SK-N-SH treated with all-trans-retinoic acid at 6 μM for 48 hours (cell line): Measurements from ENCODE around the gene PDGFC.

Experiments
- BACH2 ChIP-seq: fragments of 250-450 bp; sonication (Bioruptor Pico); IDR thresholded peaks from 2 replicates; pipeline ENCODE4 v1.9.0; 2021; ENCODE audit warnings: mild to moderate bottlenecking, borderline replicate concordance
- ESRRG ChIP-seq: fragments of 250-450 bp; sonication (Bioruptor Pico); IDR thresholded peaks from 2 replicates; pipeline ENCODE4 v1.6.1; 2021; ENCODE audit warnings: mild to moderate bottlenecking
- ISL1 ChIP-seq: fragments of 250-450 bp; sonication (Bioruptor Pico); IDR thresholded peaks from 2 replicates; pipeline ENCODE4 v2.1.2; 2022; ENCODE audit warnings: mild to moderate bottlenecking, moderate library complexity
- OSR1 ChIP-seq: fragments of 250-450 bp; sonication (Bioruptor Pico); IDR thresholded peaks from 2 replicates; pipeline ENCODE4 v1.8.0; 2022; ENCODE audit warnings: moderate library complexity, mild to moderate bottlenecking, inconsistent platforms
- POU6F1 ChIP-seq: fragments of 250-450 bp; sonication (Bioruptor Pico); IDR thresholded peaks from 2 replicates; pipeline ENCODE4 v1.8.0; 2021; ENCODE audit warnings: low read depth, mild to moderate bottlenecking, moderate library complexity, borderline replicate concordance
- PPARA ChIP-seq: fragments of 250-450 bp; sonication (Bioruptor Pico); IDR thresholded peaks from 2 replicates; pipeline ENCODE4 v1.5.0; 2020; ENCODE audit warnings: mild to moderate bottlenecking, borderline replicate concordance
- ZC3H10 ChIP-seq: fragments of 250-450 bp; sonication (Bioruptor Pico); IDR thresholded peaks from 2 replicates; pipeline ENCODE4 v1.5.1; 2021; ENCODE audit warnings: mild to moderate bottlenecking, moderate library complexity
- ZFP3 ChIP-seq: fragments of 250-450 bp; sonication (Bioruptor Pico); IDR thresholded peaks from 2 replicates; pipeline ENCODE4 v1.5.0; 2020; ENCODE audit warnings: mild to moderate bottlenecking, moderate library complexity
- ZFP30 ChIP-seq: fragments of 450-650 bp; formaldehyde crosslinking; IDR thresholded peaks from 2 replicates; pipeline ENCODE4 v1.5.0; 2022; ENCODE audit warnings: mild to moderate bottlenecking, moderate library complexity
- TF ChIP-seq, protein P1 (sequence below): fragments of 250-450 bp; sonication (Bioruptor Pico); IDR thresholded peaks from 2 replicates; pipeline ENCODE4 v1.8.0; 2020; ENCODE audit warnings: mild to moderate bottlenecking, moderate library complexity, borderline replicate concordance

DNA sequence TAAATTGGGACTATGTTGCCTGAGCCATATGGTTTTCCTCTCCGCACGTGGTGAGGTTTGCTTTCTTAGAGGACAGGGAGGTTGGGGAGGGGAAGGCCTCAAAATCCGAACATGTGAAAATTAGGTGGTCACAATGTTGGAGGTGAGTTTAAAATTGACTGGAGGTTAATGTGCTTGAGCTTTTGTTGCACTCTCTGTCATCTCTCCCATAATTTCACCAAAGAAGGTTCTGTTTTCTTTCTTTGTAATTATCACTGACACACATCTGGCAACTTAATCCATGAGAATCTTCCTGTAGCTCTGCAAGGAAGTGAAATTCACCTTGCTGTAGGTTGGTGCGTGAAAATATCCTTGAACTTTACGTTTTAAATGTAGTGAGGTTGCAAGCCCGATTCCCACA, 225.5 kb downstream of the PDGFC start:
- TF ChIP-seq, protein P1, sequence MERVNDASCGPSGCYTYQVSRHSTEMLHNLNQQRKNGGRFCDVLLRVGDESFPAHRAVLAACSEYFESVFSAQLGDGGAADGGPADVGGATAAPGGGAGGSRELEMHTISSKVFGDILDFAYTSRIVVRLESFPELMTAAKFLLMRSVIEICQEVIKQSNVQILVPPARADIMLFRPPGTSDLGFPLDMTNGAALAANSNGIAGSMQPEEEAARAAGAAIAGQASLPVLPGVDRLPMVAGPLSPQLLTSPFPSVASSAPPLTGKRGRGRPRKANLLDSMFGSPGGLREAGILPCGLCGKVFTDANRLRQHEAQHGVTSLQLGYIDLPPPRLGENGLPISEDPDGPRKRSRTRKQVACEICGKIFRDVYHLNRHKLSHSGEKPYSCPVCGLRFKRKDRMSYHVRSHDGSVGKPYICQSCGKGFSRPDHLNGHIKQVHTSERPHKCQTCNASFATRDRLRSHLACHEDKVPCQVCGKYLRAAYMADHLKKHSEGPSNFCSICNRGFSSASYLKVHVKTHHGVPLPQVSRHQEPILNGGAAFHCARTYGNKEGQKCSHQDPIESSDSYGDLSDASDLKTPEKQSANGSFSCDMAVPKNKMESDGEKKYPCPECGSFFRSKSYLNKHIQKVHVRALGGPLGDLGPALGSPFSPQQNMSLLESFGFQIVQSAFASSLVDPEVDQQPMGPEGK (CRISPR knock-in tag): no peak
- TF ChIP-seq ZFP30 (CRISPR knock-in tag) (no peak), ISL1 (CRISPR knock-in tag) (no peak), PPARA (CRISPR knock-in tag) (no peak), POU6F1 (no peak), ZC3H10 (CRISPR knock-in tag) (no peak), OSR1 (CRISPR knock-in tag) (no peak), ZFP3 (CRISPR knock-in tag) (no peak), BACH2 (CRISPR knock-in tag) (no peak), ESRRG (CRISPR knock-in tag) (no peak)
